SKM-1 treated with dmso at 0.1 percent for 144 hours (cell line): ENCODE results near the gene EGFLAM.
A peak's percentile ranks its signal among the peaks of the same experiment; 100 is the strongest.

ENCODE experiments used
- DNase-seq: peaks from one replicate; lab custom pipeline; 2025; ENCODE audit not compliant: unreplicated experiment; lab: John Stamatoyannopoulos, UW

EGFLAM gene

DNA sequence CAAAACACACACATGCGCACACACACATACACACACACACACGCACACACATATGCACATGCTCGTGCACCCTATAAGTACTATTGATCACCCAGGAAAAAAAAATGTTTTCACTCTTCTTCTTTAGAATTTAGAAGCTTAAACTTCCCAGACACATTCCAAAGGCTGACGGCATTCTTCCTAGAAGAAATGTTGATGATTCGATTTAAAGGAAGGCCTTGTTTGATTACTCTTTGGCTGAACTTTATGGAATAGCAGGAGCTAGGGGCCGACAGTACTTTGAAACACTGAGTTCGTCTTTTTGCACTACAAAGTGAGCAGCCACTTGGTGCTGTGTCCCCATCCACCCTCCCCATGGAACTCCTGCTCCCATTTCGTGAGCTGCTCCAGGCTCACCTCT, 113.2 kb downstream of the EGFLAM start:
- DNase-seq = no peak

DNA sequence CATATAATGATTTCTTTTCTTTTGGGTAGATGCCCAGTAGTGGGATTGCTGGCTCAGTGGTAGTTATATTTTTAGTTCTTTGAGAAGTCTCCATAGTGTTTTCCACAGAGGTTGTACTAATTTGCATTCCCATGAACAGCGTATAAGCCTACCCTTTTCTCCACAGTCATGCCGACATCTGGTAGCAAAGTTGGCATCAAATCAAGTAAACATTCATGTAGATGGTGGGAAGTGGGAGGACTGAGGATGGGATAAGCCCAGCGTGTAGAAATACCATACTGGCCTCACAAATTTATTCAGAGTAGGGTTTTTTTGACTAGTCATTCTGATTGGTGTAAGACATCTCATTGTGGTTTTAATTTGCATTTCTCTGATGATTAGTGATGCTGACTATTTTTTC, 115.4 kb downstream of the EGFLAM start:
- DNase-seq = no peak

DNA sequence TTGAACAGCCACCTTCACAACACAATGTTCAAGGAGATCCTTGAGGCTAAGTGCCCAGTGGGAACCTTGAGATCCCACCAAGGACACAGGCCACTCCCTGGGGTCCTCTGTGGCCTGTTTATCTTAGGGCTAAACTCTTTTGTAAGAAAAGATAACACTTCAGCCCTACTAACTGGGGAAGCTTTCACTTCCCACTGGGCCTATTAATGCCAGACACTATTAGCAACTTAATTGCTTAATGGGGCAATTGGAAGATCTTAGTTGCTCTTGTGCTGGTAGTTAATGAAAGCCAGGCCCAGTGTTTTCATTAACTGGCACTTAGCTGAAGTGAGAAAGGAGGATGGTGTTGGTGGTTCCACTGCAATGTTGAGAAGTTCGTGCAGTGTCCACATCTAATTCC, 117.1 kb downstream of the EGFLAM start:
- no peak for DNase-seq

DNA sequence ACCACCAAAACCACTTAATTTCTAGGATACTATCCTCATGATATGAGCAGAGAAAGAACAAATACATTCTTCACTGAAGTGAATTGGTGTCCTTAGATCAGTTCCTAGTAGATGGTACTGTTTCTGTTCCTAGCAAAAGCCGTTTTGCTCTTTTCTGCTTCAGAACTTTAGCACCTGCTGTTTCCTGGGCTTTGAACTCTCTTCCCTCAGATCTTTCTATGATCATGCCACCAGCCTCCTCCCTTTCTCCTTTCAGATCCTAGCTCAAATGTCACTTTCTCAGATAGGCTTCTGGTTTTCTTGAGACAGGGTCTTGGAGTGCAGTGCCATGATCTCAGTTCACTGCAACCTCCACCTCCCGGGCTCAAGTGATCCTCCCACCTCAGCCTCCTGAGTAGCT, 118.0 kb downstream of the EGFLAM start:
- DNase-seq = no peak

DNA sequence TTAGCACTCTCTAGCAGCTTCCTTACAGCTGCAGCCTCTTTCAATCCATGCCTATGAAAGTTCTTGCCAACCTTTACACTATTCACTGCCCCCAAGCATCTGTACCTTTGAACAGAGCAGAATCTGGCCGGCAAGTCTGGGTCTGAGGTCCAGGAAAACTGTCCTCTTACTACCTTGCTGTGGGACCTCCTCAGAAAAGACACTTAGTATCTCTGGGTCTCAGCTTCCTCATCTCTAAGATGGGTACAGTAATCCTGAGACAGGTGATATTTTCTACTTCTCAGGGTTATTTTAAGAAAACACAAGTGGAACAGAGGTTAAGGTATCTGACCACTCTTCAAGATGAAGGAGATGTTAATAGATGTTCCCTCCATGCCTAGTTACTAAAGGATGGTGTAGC, 120.2 kb downstream of the EGFLAM start:
- no peak for DNase-seq

DNA sequence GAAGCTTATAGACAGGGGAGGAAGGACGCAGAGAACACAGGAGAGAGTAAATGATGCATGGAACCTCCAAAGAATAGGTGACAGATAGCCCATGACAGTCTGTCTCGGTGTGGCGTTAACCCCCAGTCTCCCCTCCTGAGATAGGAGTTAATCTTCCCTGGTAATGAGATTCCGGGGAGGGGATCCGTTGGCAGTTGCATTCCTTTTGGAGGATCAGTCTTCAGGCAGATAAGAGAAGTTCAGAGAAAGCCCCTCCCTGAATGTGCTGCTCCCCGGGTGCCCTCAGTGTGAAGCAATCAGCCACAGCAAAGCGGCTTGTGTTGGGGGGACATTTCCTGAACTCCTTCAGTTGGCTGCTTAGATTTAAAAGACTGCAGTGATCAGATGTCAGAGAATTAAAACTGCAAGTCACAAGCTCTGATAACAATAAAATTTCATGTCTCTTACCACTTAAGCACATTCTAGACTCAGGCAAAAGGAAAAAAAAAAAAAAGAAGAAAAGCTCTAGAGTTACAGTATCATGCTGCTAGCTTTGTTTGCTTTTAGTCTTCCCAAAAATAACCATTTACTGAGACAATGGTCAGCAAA, 121.1 kb downstream of the EGFLAM start:
- no peak for DNase-seq

DNA sequence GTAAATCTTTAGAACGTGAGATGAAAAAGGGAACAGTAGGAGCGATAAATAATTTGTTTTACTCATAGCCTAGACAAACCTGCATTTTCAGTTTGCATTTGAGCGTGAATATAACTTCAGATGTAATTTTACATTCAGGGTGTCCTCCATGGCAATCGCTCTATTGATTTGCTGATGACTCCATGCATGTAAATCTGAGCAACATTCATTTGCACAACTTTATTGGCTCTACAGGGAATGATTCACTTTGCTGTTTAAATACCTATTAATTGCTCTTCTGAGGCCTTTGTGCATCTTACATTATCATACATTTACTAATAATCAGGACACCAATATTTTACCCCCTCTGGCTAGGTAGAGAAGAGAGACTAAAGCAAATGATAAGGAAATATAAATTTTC, 122.2 kb downstream of the EGFLAM start:
- no peak for DNase-seq

DNA sequence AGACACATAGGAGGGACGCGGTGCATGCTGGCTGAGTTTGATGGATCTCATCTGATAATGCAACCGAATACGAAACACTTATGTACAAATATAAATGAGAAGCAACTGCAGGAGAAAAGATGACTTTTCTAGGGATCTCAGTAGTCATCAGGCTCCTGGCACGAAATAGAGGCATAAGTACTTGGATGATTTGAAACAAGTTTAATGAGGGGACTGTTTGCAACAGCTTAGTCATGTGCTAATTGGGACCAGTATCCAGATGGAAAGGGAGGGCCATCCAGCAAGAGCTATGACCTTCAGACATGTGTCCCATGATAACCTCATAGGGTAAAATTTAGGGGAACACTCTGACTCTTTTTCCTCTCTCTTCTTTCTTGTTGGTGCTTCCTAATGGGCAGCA, 123.0 kb downstream of the EGFLAM start:
- no peak for DNase-seq

DNA sequence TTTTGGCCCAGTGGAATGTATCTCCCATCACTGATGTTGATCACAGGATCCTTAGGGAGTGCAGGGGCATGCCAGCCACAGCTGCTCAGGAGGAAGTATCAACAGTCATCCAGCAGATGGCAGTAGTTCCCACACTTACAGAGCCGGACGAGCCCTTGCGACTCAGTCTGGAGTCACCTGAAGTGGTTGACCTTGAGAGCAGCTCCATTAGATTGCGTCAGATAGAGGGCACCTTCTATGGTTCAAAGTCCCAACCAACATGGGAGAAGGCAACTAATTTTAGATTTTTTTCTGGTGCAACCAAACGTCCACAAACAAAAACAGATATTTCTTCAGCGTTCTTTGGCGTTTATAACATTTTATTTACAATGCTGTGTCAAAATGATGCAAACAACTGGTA, 124.5 kb downstream of the EGFLAM start:
- DNase-seq = peak; percentile 57

DNA sequence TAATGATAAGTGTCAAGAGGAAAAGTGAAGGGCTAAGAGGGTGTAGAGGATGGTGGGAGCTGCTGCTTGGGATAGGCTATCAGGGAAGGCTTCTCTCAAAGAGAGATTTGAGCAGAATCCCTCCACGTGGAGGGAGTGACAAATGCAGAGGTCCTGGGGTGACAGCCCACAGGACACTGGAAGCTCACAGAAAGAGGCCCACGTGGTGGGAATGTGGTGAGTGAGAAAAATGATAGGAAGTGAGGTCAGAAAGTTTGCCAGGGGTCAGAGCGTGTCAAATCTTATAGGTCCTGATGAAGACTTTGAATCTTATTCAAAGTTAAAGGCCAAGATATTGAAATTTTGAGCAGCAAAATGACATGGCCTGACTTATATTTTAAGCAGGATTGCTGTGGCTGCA, 125.3 kb downstream of the EGFLAM start:
- DNase-seq = no peak

DNA sequence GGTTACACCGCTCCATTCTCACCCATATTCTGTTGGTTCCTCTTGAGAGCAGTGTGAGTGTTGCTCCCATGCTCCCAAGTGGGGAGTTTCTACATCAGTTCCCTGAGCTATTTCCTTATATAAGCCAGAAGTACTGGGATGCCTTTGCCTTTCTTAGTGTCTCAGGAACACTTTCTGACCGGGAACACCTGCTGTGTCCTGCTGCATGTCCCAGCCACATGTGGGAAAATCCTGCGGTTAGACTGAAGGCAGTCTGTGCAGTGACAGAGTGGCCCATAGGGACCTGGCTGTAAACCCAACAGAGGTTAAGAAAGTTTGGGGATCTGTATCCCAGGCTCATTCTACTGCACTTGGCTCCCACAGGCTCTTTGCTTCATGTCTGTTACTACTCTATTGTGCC, 126.0 kb downstream of the EGFLAM start:
- no peak for DNase-seq

DNA sequence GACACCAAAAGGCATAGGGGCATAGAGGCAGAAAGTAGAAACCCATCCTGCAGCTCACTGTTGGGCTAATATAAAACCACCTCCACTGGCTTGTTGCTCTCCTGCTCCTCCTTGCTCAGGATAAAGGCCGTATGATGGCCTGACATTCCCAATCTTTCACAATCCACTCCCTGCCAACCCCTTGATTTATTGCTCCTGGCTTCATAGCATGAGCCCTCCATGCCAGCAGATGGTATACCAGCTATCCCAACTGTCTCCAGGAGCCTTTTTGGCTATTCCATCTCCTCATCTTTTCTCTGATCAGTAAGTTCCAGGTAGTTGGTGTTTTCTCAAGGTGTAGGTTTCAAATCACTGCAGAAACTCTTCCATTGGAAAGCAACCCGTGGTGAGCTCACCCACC, 128.8 kb downstream of the EGFLAM start:
- DNase-seq = no peak

DNA sequence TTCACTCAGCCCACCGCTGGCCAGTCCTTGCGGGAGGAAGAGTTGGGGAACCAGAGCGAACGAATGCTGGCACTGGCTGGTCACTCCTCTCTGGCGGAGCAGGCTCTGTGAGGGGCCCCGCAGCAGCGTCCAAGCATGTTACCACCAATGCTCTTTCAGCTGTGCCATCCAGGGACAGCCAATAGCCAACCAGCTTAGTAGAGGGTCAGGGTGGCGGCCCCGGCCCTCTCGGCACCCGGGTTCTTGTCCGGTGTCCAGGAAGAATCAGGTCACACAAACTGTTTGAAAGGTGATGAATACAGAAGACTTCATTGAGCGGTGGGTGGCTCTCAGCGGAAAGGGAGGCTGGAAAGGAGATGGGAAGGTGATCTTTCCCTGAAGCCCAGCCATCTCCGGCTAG, 135.3 kb downstream of the EGFLAM start:
- no peak for DNase-seq

DNA sequence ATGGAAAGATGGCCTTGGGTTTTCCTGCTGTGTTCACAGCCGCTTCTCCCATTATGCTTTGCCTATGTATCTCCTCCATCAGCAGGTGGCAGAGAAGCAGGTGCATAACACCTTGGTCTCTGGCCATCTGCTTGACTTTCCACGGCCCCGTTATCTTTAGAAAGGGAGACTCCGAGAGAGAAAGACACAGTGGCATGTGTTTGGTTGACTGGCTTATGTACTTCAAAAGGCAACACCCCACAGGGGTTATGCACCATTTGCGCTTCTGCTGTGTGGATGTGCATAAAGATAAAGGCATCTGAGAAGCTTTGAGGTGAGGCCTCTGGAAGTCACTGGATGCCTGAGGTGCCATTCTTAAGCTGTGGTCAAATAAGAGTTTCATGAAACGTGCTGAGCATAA, 138.4 kb downstream of the EGFLAM start:
- DNase-seq = no peak

DNA sequence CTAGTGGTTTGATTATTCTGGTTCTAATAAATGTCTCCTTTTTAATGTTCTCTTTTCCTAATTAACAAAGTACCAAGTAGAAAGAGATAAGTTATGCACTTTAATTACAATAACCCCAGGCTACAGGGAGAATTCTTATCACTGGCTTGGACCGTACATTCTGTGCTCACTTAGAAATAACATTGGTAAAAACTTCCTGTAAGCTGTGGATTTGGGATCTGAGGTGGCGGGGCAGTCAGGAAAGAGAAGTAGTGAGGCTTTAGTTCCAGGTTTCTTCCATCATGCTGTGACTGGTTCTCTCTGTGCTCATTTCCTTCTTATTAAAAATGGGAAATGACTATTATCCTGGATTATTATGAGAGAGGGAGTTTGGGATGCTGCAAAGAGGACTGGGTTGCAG, 142.0 kb downstream of the EGFLAM start:
- no peak for DNase-seq

DNA sequence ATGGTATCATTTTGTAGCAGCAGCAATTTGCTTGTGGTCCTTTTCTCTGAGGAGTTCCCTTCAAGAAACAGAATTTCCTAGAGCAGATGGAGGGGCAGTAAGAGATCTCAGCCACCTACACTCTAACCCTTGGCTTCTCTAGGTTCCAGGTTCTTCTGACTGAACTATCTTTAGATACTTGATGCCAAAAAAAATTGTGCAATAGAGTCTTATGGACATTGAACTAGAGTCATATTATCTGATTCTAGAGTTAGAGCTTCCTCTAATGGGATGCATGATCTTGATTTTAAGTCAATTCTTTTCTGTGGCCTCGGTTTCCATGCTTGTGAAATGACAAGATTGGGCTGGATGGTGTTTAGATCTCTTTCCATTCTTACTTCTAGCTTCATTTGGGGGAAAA, 142.8 kb downstream of the EGFLAM start:
- no peak for DNase-seq

DNA sequence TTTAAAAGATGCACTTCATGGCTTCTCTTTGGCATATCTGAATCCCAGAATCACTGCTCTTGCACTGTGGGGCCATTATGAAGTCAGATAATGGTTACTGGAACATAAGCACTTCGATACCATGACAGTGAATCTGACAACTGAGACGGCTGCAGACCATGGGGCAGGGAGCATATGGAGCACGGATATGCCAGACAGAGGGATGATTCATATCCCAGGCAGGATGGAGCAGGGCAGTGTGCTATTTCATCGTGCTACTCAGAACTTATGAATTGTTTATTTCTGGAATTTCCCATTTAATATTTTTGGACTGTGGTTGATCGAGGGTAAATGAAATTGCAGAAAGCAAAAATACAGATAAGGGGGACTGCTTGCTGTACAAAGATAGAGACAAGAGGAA, 145.0 kb downstream of the EGFLAM start:
- no peak for DNase-seq

DNA sequence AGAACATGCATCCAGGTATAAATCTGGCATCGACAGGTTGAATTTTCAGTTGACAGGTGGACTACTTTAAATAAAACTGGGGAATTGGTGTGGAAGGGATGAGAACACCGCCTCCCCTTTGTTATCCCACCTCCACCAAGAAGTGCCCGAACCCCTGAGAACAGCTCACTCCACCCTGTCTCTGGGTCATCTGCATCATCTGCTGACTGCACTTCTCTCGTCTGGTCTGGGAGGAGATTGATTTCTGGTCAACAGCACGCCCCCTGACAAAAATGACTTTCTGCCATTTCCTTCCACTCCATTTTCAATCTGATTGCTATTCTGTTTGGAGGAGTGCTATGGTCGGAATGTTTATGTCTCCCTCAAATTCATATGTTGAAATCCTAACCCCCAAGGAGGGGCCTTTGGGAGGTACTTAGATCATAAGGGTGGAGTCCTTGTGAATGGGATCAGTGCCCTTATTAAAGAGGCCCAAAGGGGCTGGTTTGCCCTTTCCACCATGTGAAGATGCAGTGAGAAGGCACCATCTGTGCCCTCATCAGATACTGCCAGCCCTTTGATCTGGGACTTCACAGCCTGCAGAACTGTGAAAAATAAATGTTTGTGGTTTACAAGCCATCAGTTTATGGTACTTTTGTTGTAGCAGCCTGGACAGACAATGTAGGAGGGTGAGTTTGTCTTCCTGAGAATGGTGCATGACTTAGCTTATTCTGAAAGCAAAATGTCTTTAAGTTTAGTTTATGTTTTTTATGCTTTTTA, 145.7 kb downstream of the EGFLAM start:
- no peak for DNase-seq

DNA sequence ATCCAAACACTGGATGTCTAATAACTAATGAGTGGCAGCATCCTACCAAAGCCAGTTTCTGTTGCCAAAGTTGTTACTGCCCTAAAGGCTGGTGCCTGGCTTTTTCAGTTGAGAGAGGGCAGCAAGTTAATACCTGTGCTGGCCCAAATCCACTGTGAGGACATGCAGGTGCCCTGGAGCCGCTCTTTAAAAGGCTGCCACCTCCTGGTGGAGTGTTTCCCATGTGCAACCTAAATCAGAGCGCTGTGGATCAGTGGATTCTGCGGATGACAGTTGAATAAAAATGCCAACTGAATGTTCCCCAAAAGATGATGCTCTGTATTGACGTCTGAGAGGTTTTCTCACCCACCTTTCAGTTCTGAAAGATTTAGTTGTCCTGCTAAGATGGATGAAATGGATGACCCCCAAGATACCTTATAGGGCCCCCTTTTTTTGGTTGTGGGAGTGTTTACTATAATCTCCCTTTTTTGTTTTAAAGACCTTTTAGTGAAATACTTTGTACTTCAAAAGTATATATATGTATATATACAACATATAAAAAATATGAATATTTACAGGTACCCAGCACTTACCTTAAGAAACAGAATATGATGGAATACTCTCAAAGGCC, 146.4 kb downstream of the EGFLAM start:
- DNase-seq = no peak

DNA sequence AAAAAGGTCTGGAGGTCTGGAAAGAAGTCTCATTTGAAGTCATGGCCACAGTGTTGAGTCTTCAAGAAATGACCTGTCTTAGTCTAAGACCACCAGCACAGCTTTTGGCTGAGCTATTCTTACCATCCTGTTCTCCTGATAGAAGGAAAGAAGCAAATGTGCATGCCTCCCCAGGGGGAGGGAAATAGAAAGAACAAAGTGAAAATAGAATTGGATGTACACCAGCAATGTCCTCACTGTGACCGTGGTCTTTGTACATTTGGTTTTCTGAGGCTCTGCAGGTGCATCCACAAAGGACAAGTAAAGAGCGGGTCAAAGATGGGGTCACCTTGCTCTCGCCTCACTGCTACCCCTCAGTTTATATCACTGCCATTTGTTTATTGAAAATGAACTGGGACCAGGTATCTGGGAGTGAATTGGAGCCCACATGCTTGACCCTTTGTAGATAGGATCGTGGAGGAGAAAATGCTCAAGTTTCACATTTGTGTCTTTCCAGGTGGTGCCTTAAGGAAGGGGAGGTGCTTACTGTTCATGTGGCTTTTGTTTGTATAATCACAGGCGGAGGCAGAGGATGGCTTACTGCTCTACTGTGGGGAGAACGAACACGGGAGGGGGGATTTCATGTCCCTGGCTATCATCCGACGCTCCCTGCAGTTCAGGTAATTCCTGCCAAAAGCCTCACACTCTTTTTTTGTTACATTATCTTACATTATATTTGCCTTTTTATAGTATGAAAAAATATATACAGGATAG, 150.3 kb downstream of the EGFLAM start:
- no peak for DNase-seq

DNA sequence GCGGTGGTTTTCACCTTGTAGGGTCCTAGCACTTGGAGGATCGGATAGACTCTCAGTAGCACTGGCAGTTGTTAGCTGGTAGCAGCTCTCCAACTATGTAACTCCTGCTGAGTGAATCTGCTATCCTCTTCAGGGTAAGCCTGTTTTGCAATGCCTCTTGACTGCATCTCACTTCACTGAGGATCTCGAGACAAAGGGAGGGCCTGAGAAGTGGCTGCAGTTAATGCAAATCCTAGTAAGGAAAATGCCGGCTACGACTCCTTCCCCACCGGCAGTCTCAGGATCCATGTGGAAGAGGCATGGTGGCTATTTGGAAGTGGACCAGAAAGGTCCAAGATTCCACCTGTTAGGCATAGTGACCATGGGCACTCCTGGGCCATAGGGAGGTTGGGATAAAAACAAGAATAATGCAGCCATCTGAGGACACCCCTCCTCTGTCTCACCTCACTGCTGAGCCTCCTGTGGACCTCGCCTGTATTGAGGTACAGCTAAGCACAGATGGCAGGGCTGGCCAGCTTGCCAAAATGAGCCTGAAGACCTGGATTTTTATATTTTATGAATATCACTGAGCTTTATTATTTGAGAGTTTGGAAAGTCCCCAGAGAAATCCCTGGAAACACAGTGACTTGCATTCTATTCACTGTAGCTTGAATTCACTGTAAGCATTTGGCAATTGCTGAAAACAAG, 152.1 kb downstream of the EGFLAM start:
- no peak for DNase-seq
